H1 (cell line): Measurements from ENCODE around the gene GGTLC2. TPM values are rescaled to one million over a fixed set of nuclear protein-coding genes. Genes with fewer than 3 reads are reported as not detected.

ENCODE experiments used
- CTCF ChIA-PET: fragments of 300-600 bp; sonication (Branson Sonifier 250); formaldehyde crosslinking; loops from one replicate; lab custom pipeline; 2021; ENCODE audit not compliant: partially characterized antibody; lab: Charles Lee
- POLR2A ChIA-PET: fragments of 300-600 bp; sonication (Branson Sonifier 250); formaldehyde crosslinking; loops from one replicate; lab custom pipeline; 2021; ENCODE audit warnings: inconsistent platforms; ENCODE audit not compliant: partially characterized antibody; lab: Charles Lee
- DNase-seq, 2 experiments: peaks; one replicate each; pipeline versions ENCODE4 v3.0.0 to v3.0.0-alpha.2; 2010 to 2022; ENCODE audit warnings: low spot score in 2 of 2, low read depth in 1 of 2, mixed read lengths in 1 of 2
- FAIRE-seq: peaks from 2 replicates; lab custom pipeline; 2011; peaks lifted over from hg19 to GRCh38; lab: Jason Lieb, UNC
- H2AFZ ChIP-seq: 2 replicates; pipeline ENCODE4 v1.8.1; 2012; ENCODE audit warnings: low read length, inconsistent platforms
- H2AK5ac ChIP-seq: 2 replicates; pipeline ENCODE4 v1.6.1; 2013; ENCODE audit warnings: low read depth, low read length
- H2BK120ac ChIP-seq: replicated peaks from 2 replicates; pipeline ENCODE3; 2013; ENCODE audit warnings: low read depth, low read length, inconsistent platforms
- H2BK12ac ChIP-seq: 2 replicates; pipeline ENCODE4 v1.6.1; 2013; ENCODE audit warnings: low read depth, low read length
- H2BK15ac ChIP-seq: 2 replicates; pipeline ENCODE4 v1.6.1; 2013; ENCODE audit warnings: low read length
- H2BK20ac ChIP-seq: 2 replicates; pipeline ENCODE4 v1.6.1; 2013; ENCODE audit warnings: low read length
- H2BK5ac ChIP-seq: 2 replicates; pipeline ENCODE4 v1.6.1; 2013; ENCODE audit warnings: low read depth, low read length
- H3K14ac ChIP-seq: 2 replicates; pipeline ENCODE4 v1.6.1; 2013; ENCODE audit warnings: inconsistent platforms; ENCODE audit not compliant: insufficient read length
- H3K18ac ChIP-seq: 2 replicates; pipeline ENCODE4 v1.6.1; 2013; ENCODE audit warnings: low read length; ENCODE audit errors: extremely low read depth
- H3K23ac ChIP-seq: 2 replicates; pipeline ENCODE4 v1.6.1; 2013; ENCODE audit warnings: inconsistent platforms; ENCODE audit not compliant: insufficient read length
- H3K23me2 ChIP-seq: 2 replicates; pipeline ENCODE4 v1.6.1; 2013; ENCODE audit warnings: low read depth, low read length
- H3K27ac ChIP-seq: 2 replicates; pipeline ENCODE4 v1.6.1; 2011; ENCODE audit warnings: low read depth, low read length, inconsistent platforms
- H3K27me3 ChIP-seq, 4 experiments: replicated peaks in 1 of 4; 1 replicate in 1 of 4; 2 replicates in 3 of 4; pipeline versions ENCODE4 v1.6.1 to v1.8.1; 2011 to 2013; ENCODE audit warnings: low read length in 3 of 4, mild to moderate bottlenecking in 3 of 4, inconsistent platforms in 2 of 4, mixed read lengths in 2 of 4, moderate library complexity in 1 of 4; ENCODE audit not compliant: control insufficient read depth in 3 of 4, insufficient read depth in 3 of 4; ENCODE audit errors: extremely low read depth in 1 of 4
- H3K36me3 ChIP-seq, 4 experiments: 2 replicates each; pipeline versions ENCODE4 v1.6.1 to v1.8.1; 2011 to 2013; ENCODE audit warnings: mild to moderate bottlenecking in 4 of 4, low read length in 3 of 4, moderate library complexity in 2 of 4, control low read depth in 1 of 4, inconsistent platforms in 1 of 4; ENCODE audit not compliant: insufficient read depth in 4 of 4, control insufficient read depth in 2 of 4
- H3K4ac ChIP-seq: replicated peaks from 2 replicates; pipeline ENCODE3; 2013; ENCODE audit warnings: low read length, low read depth, mixed read lengths, inconsistent platforms; ENCODE audit not compliant: insufficient read length
- H3K4me1 ChIP-seq, 4 experiments: replicated peaks in 1 of 4; 1 replicate in 1 of 4; 2 replicates in 3 of 4; pipeline versions ENCODE4 v1.6.1 to v1.8.1; 2011 to 2013; ENCODE audit warnings: low read length in 3 of 4, inconsistent platforms in 2 of 4, mixed read lengths in 1 of 4; ENCODE audit not compliant: insufficient read depth in 4 of 4, control insufficient read depth in 3 of 4
- H3K4me2 ChIP-seq, 2 experiments: 2 replicates each; pipeline versions ENCODE4 v1.6.1 to v1.8.1; 2011 to 2013; ENCODE audit warnings: low read depth in 2 of 2, low read length in 2 of 2, control low read depth in 1 of 2, inconsistent platforms in 1 of 2, mild to moderate bottlenecking in 1 of 2; ENCODE audit not compliant: insufficient read depth in 1 of 2
- H3K4me3 ChIP-seq, 4 experiments: fragments of 200-600, 300-600 bp in 1 of 4; sonication (generic), shearing (Covaris generic), sonication (Bioruptor Twin) in 1 of 4; 2 replicates each; pipeline versions ENCODE4 v1.5.1 to v1.8.1; 2011 to 2016; ENCODE audit warnings: low read length in 4 of 4, low read depth in 3 of 4, control low read depth in 2 of 4, inconsistent platforms in 2 of 4, mild to moderate bottlenecking in 2 of 4, mixed read lengths in 1 of 4, moderate library complexity in 1 of 4; ENCODE audit not compliant: insufficient read depth in 2 of 4; ENCODE audit errors: extremely low read depth in 1 of 4
- H3K56ac ChIP-seq: replicated peaks from 2 replicates; pipeline ENCODE3; 2013; ENCODE audit warnings: low read depth, mild to moderate bottlenecking, mixed read lengths, low read length, inconsistent platforms; ENCODE audit not compliant: insufficient read length
- H3K79me1 ChIP-seq: 2 replicates; pipeline ENCODE4 v1.6.1; 2013; ENCODE audit warnings: low read depth, low read length, control low read depth
- H3K79me2 ChIP-seq, 2 experiments: 2 replicates each; pipeline versions ENCODE4 v1.6.1 to v1.8.1; 2012 to 2013; ENCODE audit warnings: low read length in 2 of 2, mild to moderate bottlenecking in 2 of 2, inconsistent platforms in 1 of 2; ENCODE audit not compliant: insufficient read depth in 2 of 2, control insufficient read depth in 1 of 2
- H3K9ac ChIP-seq, 4 experiments: replicated peaks in 1 of 4; 1 replicate in 1 of 4; 2 replicates in 3 of 4; pipeline versions ENCODE4 v1.6.1 to v1.8.1; 2011 to 2013; ENCODE audit warnings: low read depth in 3 of 4, low read length in 3 of 4, control low read depth in 2 of 4, mild to moderate bottlenecking in 2 of 4, moderate library complexity in 2 of 4, inconsistent platforms in 1 of 4; ENCODE audit errors: extremely low read depth in 1 of 4
- H3K9me3 ChIP-seq, 2 experiments: 2 replicates each; pipeline versions ENCODE4 v1.6.1 to v1.8.1; 2012 to 2013; ENCODE audit warnings: mild to moderate bottlenecking in 2 of 2, moderate library complexity in 2 of 2, control low read depth in 1 of 2, inconsistent platforms in 1 of 2, low read depth in 1 of 2, low read length in 1 of 2, mixed read lengths in 1 of 2; ENCODE audit not compliant: insufficient read depth in 2 of 2
- H4K20me1 ChIP-seq, 2 experiments: replicated peaks in 1 of 2; 2 replicates each; pipeline versions ENCODE3 to v1.8.1; 2011 to 2013; ENCODE audit warnings: inconsistent platforms in 2 of 2, low read length in 2 of 2, mild to moderate bottlenecking in 1 of 2; ENCODE audit not compliant: insufficient read depth in 2 of 2, control insufficient read depth in 1 of 2
- H4K5ac ChIP-seq: 2 replicates; pipeline ENCODE4 v1.6.1; 2013; ENCODE audit warnings: low read length, low read depth, mixed read lengths, inconsistent platforms; ENCODE audit not compliant: insufficient read length
- H4K8ac ChIP-seq: 2 replicates; pipeline ENCODE4 v1.8.0; 2013; ENCODE audit warnings: mild to moderate bottlenecking, moderate library complexity, low read length, inconsistent platforms; ENCODE audit not compliant: insufficient read depth; ENCODE audit errors: extremely low read depth
- H4K91ac ChIP-seq: replicated peaks from 2 replicates; pipeline ENCODE3; 2013; ENCODE audit warnings: low read length, mixed read lengths, inconsistent platforms; ENCODE audit not compliant: insufficient read length
- WGBS, 2 experiments: shearing (Covaris generic) in 1 of 2; methylation state at CpG; one replicate each; pipeline versions ENCODE4 v1.1.6 to v1.1.7; 2013 to 2015; ENCODE audit warnings: low lambda C conversion rate in 2 of 2, mixed read lengths in 2 of 2, inconsistent platforms in 1 of 2, low coverage in 1 of 2, missing lambda C conversion rate in 1 of 2; ENCODE audit not compliant: insufficient replicate concordance in 2 of 2, insufficient coverage in 1 of 2, insufficient read length in 1 of 2; ENCODE audit errors: extremely low coverage in 1 of 2, missing lambda C conversion rate in 1 of 2; 5-methylcytosine and 5-hydroxymethylcytosine counted together
- polyA plus RNA-seq, 7 experiments: library from polyadenylated mRNA; depleted of rRNA in 3 of 7; stranded (reverse) in 5 of 7; unstranded in 2 of 7; fragments of >200 nt in 5 of 7; fragments of 200-250 nt in 2 of 7; gene quantifications; 1 replicate in 5 of 7; 2 replicates in 1 of 7; 4 replicates in 1 of 7; pipeline versions ENCODE4 v1.2.1 to v1.2.3, GENCODE V29; 2011 to 2013; ENCODE audit warnings: missing spikeins in 2 of 7, mixed read lengths in 2 of 7
- total RNA-seq: library from RNA; stranded (reverse); fragmentation: NEBNext Ultra II Directional; extraction: Animal tissue kit (Norgen Biotek cat#: 25700); gene quantifications from 2 replicates; pipeline ENCODE4 v1.2.1, GENCODE V29; 2021

Gene GGTLC2
- total and polyA plus RNA-seq, 2 of the 8 experiments (the other 6 are each of a cell fraction or from before 2014, with no cell fraction given): not detected

DNA sequence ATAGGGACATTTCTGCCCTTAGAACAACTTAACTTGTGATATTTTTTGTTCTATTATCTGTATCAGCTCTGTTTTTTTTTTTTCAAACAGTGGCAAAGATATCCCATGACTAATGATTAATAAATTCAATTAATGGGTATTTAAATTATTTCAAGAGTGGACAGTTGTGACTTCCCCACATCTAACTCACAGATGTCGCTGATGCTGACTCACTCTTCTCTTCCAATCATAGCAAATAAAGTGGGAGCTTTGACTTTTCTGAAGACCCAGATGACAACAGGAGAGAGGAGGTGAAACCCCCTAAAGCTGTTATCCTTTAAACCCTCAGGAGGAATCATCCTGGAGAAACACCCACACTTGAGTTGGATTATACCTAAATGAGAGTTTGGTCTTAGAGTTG, 27.1 kb downstream of the GGTLC2 start:
- H3K18ac ChIP-seq: no peak overlapping the region
- ChIA-PET POLR2A (no interaction called here), CTCF (no interaction called here)
- no peak overlapping the region for H3K27ac ChIP-seq
- H4K8ac ChIP-seq: no peak overlapping the region
- H3K9ac ChIP-seq: no peak overlapping the region
- no peak overlapping the region for H2AFZ ChIP-seq
- H2BK15ac ChIP-seq: no peak overlapping the region
- no peak overlapping the region for H2BK120ac ChIP-seq
- no peaks in the 10 kb centered on the region for H4K20me1 ChIP-seq
- H3K9me3 ChIP-seq: peaks cover 29 to 77% of the 10 kb centered on the region in 2 experiments
- no peak overlapping the region for H3K23ac ChIP-seq
- H4K91ac ChIP-seq: no peak overlapping the region
- DNase-seq (no peak), FAIRE-seq (no peak)
- H3K14ac ChIP-seq: no peak overlapping the region
- no peak overlapping the region for H2BK5ac ChIP-seq
- H2BK20ac ChIP-seq: no peak overlapping the region
- H2BK12ac ChIP-seq: no peak overlapping the region
- no peak overlapping the region for H3K56ac ChIP-seq
- no peaks in the 10 kb centered on the region for H3K79me2 ChIP-seq
- 65% methylated on average over 1 of the region's 1 CpG; no CpG with 5 or more reads in 1 of the 2 experiments for WGBS, 2 experiments
- H4K5ac ChIP-seq: no peak overlapping the region
- H3K4me2 ChIP-seq: no peak overlapping the region
- peaks cover 16 to 47% (median 34%) of the 10 kb centered on the region in 4 experiments for H3K27me3 ChIP-seq
- no peaks in the 10 kb centered on the region for H3K36me3 ChIP-seq
- H3K23me2 ChIP-seq: no peaks in the 10 kb centered on the region
- H3K79me1 ChIP-seq: no peaks in the 10 kb centered on the region
- no peak overlapping the region for H3K4me3 ChIP-seq
- no peaks in the 10 kb centered on the region for H3K4me1 ChIP-seq
- no peak overlapping the region for H3K4ac ChIP-seq
- no peak overlapping the region for H2AK5ac ChIP-seq
